DMS153 (cell line): ENCODE results near the gene KRTAP5-11.
"Not testable (repeated sequence)": the region's sequence is repeated elsewhere in the genome, so short reads cannot be mapped to it uniquely, and the experiment has no call there.

ENCODE experiments used
- DNase-seq: peaks from one replicate; lab custom pipeline; 2025; lab: John Stamatoyannopoulos, UW

The KRTAP5-11 gene, protein sequence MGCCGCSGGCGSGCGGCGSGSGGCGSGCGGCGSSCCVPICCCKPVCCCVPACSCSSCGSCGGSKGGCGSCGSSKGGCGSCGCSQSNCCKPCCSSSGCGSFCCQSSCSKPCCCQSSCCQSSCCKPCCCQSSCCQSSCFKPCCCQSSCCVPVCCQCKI

GRCh38 chr11:71582309-71582895 is at the start of gene KRTAP5-11:
TSS of gene KRTAP5-11 (minus strand) at chr11:71582875. CDS start at chr11:71582837, 38 bp downstream.
- no peak for DNase-seq

DNA sequence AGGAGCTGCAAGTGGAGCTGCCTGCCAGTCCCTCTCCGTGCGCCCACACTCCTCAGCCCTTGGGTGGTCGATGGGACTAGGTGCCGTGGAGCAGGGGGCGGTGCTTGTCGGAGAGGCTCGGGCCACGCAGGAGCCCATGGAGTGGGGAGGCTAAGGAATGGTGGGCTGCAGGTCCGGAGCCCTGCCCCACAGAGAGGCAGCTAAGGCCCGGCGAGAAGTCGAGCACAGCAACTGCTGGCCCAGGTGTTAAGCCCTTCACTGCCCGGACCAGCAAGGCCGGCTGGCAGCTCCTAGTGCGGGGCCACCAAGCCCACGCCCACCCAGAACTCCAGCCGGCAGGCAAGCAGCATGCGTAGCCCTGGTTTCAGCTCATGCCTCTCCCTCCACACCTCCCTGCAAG is 48.9 kb upstream of the KRTAP5-11 start:
- not testable (repeated sequence) for DNase-seq

DNA sequence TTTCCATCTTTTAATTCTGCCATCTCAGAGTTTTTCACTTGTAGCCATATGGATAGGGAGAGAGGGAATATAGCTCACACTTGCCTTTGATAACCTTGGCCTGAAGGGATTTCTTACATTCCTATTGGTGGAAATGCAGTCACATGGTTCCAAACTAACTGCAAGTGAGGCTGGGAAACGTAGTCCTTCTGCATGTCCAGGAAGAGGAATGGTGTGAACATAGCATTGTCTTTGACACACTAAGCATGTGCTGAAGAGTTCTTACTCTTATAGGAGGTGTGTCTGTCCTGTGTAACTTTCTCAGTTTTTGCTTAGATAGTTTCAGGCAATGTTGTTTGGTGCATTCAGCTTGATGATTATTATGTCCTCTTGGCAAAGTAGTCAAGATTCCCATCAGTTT is 47.4 kb upstream of the KRTAP5-11 start:
- peak; percentile 6 for DNase-seq

DNA sequence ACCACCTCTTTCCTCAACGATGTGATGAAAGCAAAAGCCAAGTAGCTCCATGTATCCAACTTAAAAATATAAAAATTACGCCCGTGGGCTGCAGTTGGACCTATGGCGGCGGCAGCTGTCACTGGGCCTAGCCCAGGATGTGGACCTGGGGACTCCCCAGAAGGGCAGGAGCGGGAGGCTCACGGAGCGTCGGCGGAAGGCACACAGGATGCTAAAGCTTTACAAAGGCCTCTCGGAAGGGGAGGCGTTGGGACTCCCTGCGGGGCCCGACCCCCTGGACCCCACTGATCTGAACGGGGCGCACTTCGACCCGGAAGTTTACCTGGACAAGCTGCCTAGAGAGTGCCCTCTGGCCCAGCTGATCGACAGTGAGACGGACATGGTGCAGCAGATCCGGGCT is 46.3 kb upstream of the KRTAP5-11 start:
- not testable (repeated sequence) for DNase-seq

DNA sequence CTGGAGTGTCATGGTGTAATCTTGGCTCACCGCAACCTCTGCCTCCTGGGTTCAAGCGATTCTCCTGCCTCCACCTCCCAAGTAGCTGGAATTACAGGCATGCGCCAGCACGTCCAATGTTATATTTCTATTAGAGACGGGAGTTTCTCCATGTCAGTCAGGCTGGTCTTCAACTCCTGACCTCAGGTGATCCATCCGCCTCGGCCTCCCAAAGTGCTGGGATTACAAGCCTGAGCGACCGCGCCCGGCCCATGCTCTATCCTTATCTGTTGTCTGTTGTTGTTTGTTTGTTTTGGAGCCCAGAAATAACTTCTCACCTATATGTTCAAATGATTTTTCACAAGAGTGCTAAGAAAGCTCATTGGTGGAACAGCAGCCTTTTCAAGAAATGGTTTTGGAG is 40.6 kb upstream of the KRTAP5-11 start:
- DNase-seq = not testable (repeated sequence)

GRCh38 chr11:71622561-71622960 is 39.9 kb upstream of the KRTAP5-11 start:
- not testable (repeated sequence) for DNase-seq

DNA sequence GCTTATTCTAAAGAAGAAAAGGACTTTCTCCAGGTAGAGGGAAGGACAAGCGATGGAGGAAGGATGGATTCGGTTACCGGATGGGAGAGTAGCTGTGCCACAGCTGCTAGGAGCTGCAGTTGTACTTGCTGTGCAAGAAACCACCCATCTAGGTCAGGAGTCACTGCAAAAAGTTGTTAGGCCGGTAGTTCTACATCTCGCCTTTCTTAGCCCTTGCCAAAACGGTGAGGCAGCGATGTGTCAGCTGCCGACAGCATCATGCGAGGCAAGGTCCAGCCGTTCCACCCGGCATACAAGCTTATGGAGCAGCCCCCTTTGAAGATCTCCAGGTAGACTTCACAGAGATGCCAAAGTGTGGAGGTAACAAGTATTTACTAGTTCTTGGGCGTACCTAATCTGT is 32.3 kb upstream of the KRTAP5-11 start:
- not testable (repeated sequence) for DNase-seq

GRCh38 chr11:71614366-71614917 is 31.8 kb upstream of the KRTAP5-11 start:
- not testable (repeated sequence) for DNase-seq

DNA sequence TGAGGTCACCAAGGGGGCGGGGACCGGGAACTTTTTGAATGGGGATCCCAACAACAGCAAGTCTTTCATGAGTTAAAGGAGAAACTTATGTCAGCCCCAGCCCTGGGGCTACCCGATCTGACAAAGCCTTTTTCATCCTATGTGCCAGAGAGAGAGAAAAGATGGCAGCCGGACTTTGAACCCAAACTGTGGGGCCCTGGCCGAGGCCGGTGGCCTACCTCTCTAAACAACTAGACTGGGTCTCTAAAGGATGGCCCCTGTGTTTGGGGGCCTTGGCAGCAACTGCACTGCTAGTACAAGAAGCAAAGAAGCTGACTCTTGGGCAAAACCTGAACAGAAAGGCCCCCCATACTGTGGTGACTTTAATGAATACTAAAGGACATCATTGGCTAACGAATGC is 31.3 kb upstream of the KRTAP5-11 start:
- DNase-seq = not testable (repeated sequence)

GRCh38 chr11:71611218-71611910 is 28.7 kb upstream of the KRTAP5-11 start:
- DNase-seq = not testable (repeated sequence)

DNA sequence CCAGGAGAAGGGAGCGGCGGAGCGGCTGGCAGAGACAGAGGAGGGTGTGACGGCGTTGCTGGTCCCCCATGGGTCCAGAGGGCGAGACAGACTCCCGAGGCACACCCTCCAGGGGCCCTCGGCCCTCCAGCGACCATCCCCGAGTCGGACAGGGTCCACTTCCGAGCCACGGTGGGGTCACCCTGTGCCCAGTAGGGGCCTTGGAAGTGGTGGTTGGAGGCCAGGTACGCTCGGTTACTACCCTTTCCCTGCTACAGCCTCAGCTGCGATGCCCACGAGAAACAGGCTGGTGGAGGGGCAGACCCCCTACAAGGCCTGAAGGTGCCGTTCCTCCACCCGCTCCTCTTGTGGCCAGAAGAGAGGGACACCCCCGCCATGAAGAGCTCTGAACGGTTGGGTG is 25.6 kb upstream of the KRTAP5-11 start:
- not testable (repeated sequence) for DNase-seq

DNA sequence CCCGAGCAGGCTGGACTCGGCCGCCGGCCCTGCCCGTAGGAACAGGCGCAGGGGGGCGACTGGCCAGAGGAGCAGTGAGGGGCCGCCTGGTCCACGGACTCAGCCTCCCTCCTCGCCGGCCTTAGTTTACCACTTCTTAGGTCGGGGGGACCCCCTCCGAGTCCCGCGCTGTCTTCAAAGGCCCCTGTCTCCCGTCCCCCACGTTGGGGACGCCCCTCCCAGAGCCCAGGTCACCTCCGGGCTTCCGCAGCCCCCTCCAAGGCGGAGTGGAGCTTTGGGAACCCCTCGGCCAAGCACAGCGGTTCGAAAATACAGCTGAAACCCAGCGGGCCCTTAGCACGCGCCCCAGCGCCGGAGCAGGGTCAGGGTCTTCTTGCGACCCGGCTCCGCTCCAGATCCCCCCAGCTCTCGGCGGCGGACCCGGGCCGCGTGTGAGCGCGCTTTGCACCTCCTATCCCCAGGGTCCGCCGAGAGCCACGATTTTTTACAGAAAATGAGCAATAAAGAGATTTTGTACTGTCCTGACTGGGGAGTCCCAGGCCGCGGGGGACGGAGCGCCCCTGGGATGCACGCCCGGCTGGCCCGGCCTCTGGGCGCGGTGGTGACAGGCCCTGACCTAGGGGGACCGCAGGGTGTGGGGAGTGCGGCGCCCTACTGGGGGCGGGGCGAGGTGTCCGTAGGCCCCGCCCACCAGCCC is 25.0 kb upstream of the KRTAP5-11 start:
- DNase-seq = not testable (repeated sequence)

DNA sequence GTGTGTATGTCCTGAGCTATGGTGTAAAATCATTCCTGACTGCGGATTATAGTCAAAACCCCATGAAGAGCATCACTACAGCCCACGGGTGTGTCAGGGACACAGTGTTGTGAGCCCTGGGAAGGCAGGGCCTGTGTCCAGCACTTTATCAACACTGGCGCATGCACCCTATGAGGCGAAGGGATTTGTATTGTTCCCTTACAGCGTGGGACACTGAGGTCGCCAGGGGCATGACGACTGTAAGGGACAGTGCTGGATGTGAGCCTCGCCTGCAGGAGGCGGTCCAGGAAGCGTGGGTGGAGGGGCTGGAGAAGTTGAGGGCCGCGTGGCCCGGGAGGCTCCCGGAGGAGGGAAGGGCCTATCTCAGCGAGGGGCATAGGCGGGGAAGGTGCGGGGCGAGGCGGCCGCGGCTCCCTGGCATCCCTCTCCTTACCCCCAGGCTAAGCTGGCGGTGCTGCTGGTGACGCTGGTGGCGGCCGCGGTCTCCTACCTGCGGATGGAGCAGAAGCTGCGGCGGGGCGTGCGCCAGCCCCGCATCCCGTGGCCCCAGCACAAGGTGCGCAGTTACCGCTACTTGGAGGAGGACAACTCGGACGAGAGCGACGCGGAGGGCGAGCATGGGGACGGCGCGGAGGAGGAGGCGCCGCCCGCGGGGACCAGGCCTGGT is 24.3 kb upstream of the KRTAP5-11 start:
- not testable (repeated sequence) for DNase-seq

DNA sequence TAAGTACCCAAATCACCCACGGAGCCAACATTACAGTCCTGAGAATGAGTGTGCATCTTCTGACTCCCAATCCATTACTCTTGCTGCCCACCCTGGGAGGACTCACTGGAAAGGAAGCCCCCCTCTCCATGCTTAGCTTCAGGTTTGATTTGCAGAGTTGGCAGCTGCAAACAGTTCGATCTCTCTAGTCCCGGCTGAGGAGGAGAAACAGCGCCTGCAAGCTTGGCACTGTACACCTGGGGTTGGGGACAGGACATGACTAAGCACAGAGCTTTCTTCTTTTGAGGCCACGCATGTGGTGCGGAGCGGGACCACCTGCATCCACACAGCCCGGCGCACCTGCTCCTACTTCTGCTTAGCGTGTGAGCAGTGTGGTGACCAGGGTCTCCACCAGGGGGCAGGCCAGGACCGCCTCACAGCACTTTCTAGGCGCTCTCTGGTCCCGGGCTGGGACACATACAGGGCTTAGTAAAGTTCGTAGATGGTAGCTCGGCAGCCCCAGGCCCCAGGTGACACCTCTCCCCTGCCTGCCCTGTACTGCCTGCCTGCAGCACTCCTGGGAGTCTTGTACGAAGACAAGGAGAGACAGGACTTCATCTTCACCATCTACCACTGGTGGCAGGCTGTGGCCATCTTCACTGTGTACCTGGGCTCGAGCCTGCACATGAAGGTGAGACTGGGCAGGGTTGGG is 22.3 kb upstream of the KRTAP5-11 start:
- DNase-seq = not testable (repeated sequence)

DNA sequence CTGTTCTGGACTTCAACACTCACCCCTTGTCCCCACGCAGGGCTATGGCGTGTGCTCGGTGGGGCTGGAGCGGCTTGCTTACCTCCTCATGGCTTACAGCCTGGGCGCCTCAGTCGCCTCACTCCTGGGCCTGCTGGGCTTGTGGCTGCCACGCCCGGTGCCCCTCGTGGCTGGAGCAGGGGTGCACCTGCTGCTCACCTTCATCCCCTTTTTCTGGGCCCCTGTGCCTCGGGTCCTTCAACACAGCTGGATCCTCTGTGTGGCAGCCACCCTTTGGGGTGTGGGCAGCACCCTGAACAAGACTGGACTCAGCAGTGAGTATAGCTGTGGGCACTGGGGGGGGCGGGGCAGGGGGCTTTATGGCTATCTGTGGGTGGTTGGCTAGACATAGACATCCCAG is 20.5 kb upstream of the KRTAP5-11 start:
- DNase-seq = not testable (repeated sequence)

DNA sequence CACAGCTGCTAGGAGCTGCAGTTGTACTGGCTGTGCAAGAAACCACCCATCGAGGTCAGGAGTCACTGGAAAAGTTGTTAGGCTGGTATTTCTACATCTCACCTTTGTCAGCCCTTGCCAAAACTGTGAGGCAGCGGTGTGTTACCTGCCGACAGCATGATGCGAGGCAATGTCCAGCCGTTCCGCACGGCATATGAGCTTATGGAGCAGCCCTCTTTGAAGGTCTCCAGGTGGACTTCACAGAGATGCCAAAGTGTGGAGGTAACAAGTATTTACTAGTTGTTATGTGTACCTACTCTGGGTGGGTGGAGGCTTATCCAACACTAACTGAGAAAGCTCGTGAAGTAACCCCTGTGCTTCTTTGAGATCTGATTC is 6.9 kb upstream of the KRTAP5-11 start:
- not testable (repeated sequence) for DNase-seq

DNA sequence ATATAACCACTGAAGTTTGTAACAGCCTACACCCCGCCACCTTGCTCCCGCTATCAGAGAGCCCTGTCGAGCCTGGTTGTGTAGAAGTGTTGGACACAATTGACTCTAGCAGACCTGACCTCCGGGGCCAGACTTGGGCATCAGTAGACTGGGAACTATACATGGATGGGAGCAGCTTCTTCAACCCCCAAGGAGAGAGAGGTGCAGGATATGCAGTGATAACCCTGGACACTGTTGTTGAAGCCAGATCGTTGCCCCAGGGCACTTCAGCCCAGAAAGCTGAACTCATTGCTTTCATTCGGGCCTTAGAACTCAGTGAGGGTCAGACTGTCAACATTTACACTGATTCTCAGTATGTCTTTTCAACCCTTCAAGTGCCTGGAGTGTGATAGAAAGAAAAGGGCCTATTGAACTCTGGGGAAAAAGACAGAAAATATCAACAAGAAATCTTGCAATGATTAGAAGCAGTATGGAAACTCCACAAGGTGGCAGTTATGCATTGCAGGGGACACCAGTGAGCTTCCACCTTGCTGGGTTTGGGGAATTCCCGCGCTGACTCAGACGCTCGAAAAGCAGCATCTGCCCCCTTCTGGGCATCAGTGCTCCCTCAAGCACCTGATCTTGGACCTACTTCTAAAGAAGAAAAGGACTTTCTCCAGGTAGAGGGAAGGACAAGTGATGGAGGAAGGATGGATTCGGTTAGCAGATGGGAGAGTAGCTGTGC is 6.3 kb upstream of the KRTAP5-11 start:
- DNase-seq = not testable (repeated sequence)

GRCh38 chr11:71588314-71588713 is 5.6 kb upstream of the KRTAP5-11 start:
- DNase-seq = not testable (repeated sequence)

- DNase-seq = not testable (repeated sequence)
These were observed 3.0 kb upstream of the KRTAP5-11 start for GRCh38 chr11:71585673-71586072.

DNA sequence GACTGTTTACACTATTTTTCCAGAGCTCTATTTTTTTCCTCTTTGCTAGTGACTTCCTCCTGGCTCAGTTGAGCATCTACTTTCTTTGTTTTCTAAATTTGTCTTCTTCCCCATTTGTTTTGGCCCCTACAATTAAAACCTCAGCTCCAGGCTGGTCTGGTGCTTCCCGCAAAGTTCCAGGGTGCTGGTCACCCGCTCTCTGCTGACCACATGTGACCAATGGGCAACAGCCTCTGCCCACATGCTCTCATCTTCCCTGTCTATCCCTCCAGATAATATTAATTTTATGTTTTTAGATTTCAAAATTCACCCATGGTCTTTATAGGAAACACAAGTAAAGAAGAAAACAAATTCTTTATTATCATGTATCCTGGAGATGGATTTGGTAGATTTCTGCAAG is 294 bp upstream of the KRTAP5-11 start:
- not testable (repeated sequence) for DNase-seq

GRCh38 chr11:71581826-71582225 is 849 bp downstream of the KRTAP5-11 start:
- DNase-seq = no peak
